Measurements from ENCODE around the gene TYW1.

- TF ChIP-seq EZH2phosphoT487 (IDR thresholded peaks at IDR 0.05; ENCODE audit: low read depth, severe bottlenecking, unreplicated experiment) = no peak
- no peak for TF ChIP-seq CTCF (IDR thresholded peaks at IDR 0.05; ENCODE audit: poor library complexity)
- no peak for TF ChIP-seq EZH2 (IDR thresholded peaks at IDR 0.05; ENCODE audit: borderline replicate concordance)
Observed at GRCh38 chr7:67021260-67021659, 24.6 kb downstream of the TYW1 start.

Measured in hepatocyte (in vitro differentiated cells).